HG03342 (cell line): ENCODE results near the gene TASP1.
A peak's percentile ranks its signal among the peaks of the same experiment; 100 is the strongest.
"Not testable (repeated sequence)": the region's sequence is repeated elsewhere in the genome, so short reads cannot be mapped to it uniquely, and the experiment has no call there.

Experiments
- ATAC-seq: cut with Tn5 transposase; IDR thresholded peaks from one replicate; pipeline ENCODE4 v1.9.1; 2021; ENCODE audit warnings: mild to moderate bottlenecking, moderate library complexity; ENCODE audit not compliant: unreplicated experiment

TASP1 gene

GRCh38 chr20:13510837-13511488 is 127.8 kb downstream of the TASP1 start:
- ATAC-seq: no peak

GRCh38 chr20:13507646-13508045 is 131.1 kb downstream of the TASP1 start:
- ATAC-seq: no peak

- ATAC-seq: no peak
These were observed 137.2 kb downstream of the TASP1 start for GRCh38 chr20:13501500-13501899.

GRCh38 chr20:13494019-13494418 is 144.7 kb downstream of the TASP1 start:
- ATAC-seq: no peak

- ATAC-seq: no peak
These were observed 145.6 kb downstream of the TASP1 start for GRCh38 chr20:13493143-13493542.

- no peak for ATAC-seq
These were observed 146.7 kb downstream of the TASP1 start for GRCh38 chr20:13492001-13492481.

GRCh38 chr20:13487202-13487601 is 151.5 kb downstream of the TASP1 start:
- no peak for ATAC-seq

- ATAC-seq: no peak
These were observed 152.0 kb downstream of the TASP1 start for GRCh38 chr20:13486694-13487093.

- no peak for ATAC-seq
These were observed 153.2 kb downstream of the TASP1 start for GRCh38 chr20:13485576-13485975.

- ATAC-seq: not testable (repeated sequence)
These were observed 153.7 kb downstream of the TASP1 start for GRCh38 chr20:13485019-13485418.

- ATAC-seq: not testable (repeated sequence)
These were observed 155.3 kb downstream of the TASP1 start for GRCh38 chr20:13483472-13483871.

GRCh38 chr20:13478366-13478765 is 160.4 kb downstream of the TASP1 start:
- no peak for ATAC-seq

- no peak for ATAC-seq
These were observed 164.3 kb downstream of the TASP1 start for GRCh38 chr20:13474467-13474866.

- no peak for ATAC-seq
These were observed 169.5 kb downstream of the TASP1 start for GRCh38 chr20:13469262-13469661.

- ATAC-seq: no peak
These were observed 170.6 kb downstream of the TASP1 start for GRCh38 chr20:13468166-13468565.

- ATAC-seq: no peak
These were observed 174.0 kb downstream of the TASP1 start for GRCh38 chr20:13464702-13465101.

- no peak for ATAC-seq
These were observed 176.8 kb downstream of the TASP1 start for GRCh38 chr20:13461849-13462458.

- peak; percentile 97 for ATAC-seq
These were observed 179.8 kb downstream of the TASP1 start for GRCh38 chr20:13458860-13459451.

GRCh38 chr20:13457487-13457886 is 181.2 kb downstream of the TASP1 start:
- no peak for ATAC-seq

GRCh38 chr20:13455713-13456112 is 183.0 kb downstream of the TASP1 start:
- no peak for ATAC-seq

- ATAC-seq: no peak
These were observed 185.4 kb downstream of the TASP1 start for GRCh38 chr20:13453367-13453766.

- ATAC-seq: no peak
These were observed 186.1 kb downstream of the TASP1 start for GRCh38 chr20:13452470-13453124.
